Adrenal gland (tissue), 12 donors: ENCODE data around the gene KDSR. TPM values are rescaled to one million over a fixed set of nuclear protein-coding genes. Genes with fewer than 3 reads are reported as not detected.
"Not testable (repeated sequence)": the region's sequence is repeated elsewhere in the genome, so short reads cannot be mapped to it uniquely, and the experiment has no call there.

Experiments
- DNase-seq, 7 donors: peaks; one replicate each; pipeline ENCODE4 v3.0.0-alpha.2; 2019 to 2020
- H3K27ac ChIP-seq, 5 donors: fragments of 200-600 bp; sonication (generic) in 4 of 5; 1 replicate in 3 of 5; 2 replicates in 2 of 5; pipeline versions ENCODE4 v1.5.1 to v1.8.0; 2016 to 2020; ENCODE audit warnings: mild to moderate bottlenecking in 1 of 5
- H3K27me3 ChIP-seq: fragments of 200-600 bp; 2 replicates; pipeline ENCODE4 v1.8.0; 2021
- H3K36me3 ChIP-seq, 2 donors: fragments of 200-600 bp; replicated peaks in 1 of 2; 1 replicate in 1 of 2; 2 replicates in 1 of 2; pipeline versions ENCODE4 v1.5.1 to v1.8.0; 2018 to 2022
- H3K4me1 ChIP-seq, 2 donors: fragments of 200-600 bp; replicated peaks in 1 of 2; 1 replicate in 1 of 2; 2 replicates in 1 of 2; pipeline versions ENCODE4 v1.5.1 to v1.8.0; 2018 to 2021
- H3K4me3 ChIP-seq, 4 donors: fragments of 200-600 bp; sonication (generic) in 3 of 4; one replicate each; pipeline ENCODE4 v1.5.1; 2016 to 2018
- H3K9me3 ChIP-seq, 3 donors: fragments of 200-600 bp; sonication (generic) in 1 of 3; replicated peaks in 1 of 3; 1 replicate in 2 of 3; 2 replicates in 1 of 3; pipeline versions ENCODE4 v1.5.1 to v1.8.0; 2016 to 2021
- POLR2A ChIP-seq, 2 donors: fragments of 450-650 bp; IDR thresholded peaks; one replicate each; pipeline ENCODE4 v1.6.1; 2017; ENCODE audit warnings: antibody characterized with exemption in 2 of 2, mild to moderate bottlenecking in 2 of 2, moderate library complexity in 1 of 2
- WGBS, 4 donors: extraction: QIAGEN DNeasy Blood & Tissue Kit in 2 of 4; methylation state at CpG; one replicate each; pipeline versions ENCODE4 v1.1.5 to v1.1.7; 2013 to 2017; 5-methylcytosine and 5-hydroxymethylcytosine counted together
- intact Hi-C, 2 donors: fragments of 100-400 bp; cut with DNase I; formaldehyde crosslinking; loops; one replicate each; pipeline versions ENCODE4 v1.14.1 to v1.15.0; 2022 to 2023
- polyA plus RNA-seq, 3 donors: library from polyadenylated mRNA; stranded (reverse); fragments of 200-250 nt in 2 of 3; fragments of 350-450 nt in 1 of 3; fragmentation: Illumina TruSeq in 1 of 3; extraction: RNeasy Lipid Tissue Mini Kit (QIAGEN cat#74804) in 1 of 3; gene quantifications; one replicate each; pipeline ENCODE4 v1.2.3, GENCODE V29; 2013 to 2014
- total RNA-seq, 9 donors: library from RNA; depleted of rRNA in 4 of 9; stranded (reverse); fragments of >200 nt in 4 of 9; fragments of 120-200 nt in 1 of 9; fragmentation: NEBNext Ultra II Directional in 1 of 9; extraction: Animal tissue kit (Norgen Biotek cat#: 25700) in 1 of 9; gene quantifications; one replicate each; pipeline versions ENCODE4 v1.1.0 to v1.2.4, GENCODE V29; 2013 to 2023
- TF ChIP-seq, protein P1 (sequence below), 6 experiments: fragments of 450-650 bp in 4 of 6; fragments of 200-600 bp in 2 of 6; sonication (generic) in 1 of 6; IDR thresholded peaks; 1 replicate in 5 of 6; 2 replicates in 1 of 6; pipeline versions ENCODE4 v1.5.1 to v1.8.0; 2016 to 2021; ENCODE audit warnings: antibody characterized with exemption in 6 of 6, mild to moderate bottlenecking in 2 of 6, moderate library complexity in 1 of 6
- donor health status: healthy with polysubstance abuse.
- donor health status: Bipolar disorder and iron deficiency.
- donor health status: DM: yes; HTN: yes; CAD: no.
- donor health status: DM: no; HTN: no; CAD: no.
- donor health status: DM: no; HTN: no; CAD: no.
- donor health status: DM: yes; HTN: yes; CAD: no.

The KDSR gene
- total and polyA plus RNA-seq, 12 donors, result 8.2 to 102 (median 50.4) TPM

DNA sequence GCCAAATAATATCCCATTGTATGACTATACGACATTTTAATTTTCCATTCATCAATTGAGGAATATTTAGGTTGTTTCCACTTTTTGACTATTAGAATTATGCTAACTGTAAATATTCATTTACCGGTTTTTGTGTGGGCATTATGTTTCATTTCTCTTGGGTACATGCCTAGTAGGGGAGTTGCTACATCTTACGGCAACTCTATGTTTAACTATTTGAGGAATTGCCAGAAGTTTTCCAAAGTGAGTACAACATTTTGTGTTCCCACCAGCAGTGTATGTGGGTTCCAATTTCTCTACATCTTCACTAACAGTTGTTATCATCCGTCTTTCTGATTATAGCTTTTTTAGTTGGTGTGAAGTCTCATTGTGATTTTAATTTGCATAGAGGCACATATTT, 1.6 kb upstream of the KDSR start:
- Histone ChIP-seq H3K27me3 (no peaks in the 10 kb centered on the region), H3K4me3 (no peak overlapping the region), H3K27ac (no peak overlapping the region), H3K36me3 (no peaks in the 10 kb centered on the region), H3K9me3 (no peaks in the 10 kb centered on the region), H3K4me1 (peaks cover 0 to 28% of the 10 kb centered on the region in 2 donors)
- 78 to 87% (median 79%) methylated on average over 4 of the region's 4 CpGs for WGBS, 4 donors
- intact Hi-C loops, result loop anchor here in 1 of 2 donors (10.0 kb wide), 1 partner anchor 46 kb away; no protein-coding TSS in a partner anchor
- no peak for DNase-seq
- TF ChIP-seq, protein P1, sequence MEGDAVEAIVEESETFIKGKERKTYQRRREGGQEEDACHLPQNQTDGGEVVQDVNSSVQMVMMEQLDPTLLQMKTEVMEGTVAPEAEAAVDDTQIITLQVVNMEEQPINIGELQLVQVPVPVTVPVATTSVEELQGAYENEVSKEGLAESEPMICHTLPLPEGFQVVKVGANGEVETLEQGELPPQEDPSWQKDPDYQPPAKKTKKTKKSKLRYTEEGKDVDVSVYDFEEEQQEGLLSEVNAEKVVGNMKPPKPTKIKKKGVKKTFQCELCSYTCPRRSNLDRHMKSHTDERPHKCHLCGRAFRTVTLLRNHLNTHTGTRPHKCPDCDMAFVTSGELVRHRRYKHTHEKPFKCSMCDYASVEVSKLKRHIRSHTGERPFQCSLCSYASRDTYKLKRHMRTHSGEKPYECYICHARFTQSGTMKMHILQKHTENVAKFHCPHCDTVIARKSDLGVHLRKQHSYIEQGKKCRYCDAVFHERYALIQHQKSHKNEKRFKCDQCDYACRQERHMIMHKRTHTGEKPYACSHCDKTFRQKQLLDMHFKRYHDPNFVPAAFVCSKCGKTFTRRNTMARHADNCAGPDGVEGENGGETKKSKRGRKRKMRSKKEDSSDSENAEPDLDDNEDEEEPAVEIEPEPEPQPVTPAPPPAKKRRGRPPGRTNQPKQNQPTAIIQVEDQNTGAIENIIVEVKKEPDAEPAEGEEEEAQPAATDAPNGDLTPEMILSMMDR (IDR thresholded peaks at IDR 0.05), result no peak
- TF ChIP-seq POLR2A (IDR thresholded peaks at IDR 0.05), result no peak

DNA sequence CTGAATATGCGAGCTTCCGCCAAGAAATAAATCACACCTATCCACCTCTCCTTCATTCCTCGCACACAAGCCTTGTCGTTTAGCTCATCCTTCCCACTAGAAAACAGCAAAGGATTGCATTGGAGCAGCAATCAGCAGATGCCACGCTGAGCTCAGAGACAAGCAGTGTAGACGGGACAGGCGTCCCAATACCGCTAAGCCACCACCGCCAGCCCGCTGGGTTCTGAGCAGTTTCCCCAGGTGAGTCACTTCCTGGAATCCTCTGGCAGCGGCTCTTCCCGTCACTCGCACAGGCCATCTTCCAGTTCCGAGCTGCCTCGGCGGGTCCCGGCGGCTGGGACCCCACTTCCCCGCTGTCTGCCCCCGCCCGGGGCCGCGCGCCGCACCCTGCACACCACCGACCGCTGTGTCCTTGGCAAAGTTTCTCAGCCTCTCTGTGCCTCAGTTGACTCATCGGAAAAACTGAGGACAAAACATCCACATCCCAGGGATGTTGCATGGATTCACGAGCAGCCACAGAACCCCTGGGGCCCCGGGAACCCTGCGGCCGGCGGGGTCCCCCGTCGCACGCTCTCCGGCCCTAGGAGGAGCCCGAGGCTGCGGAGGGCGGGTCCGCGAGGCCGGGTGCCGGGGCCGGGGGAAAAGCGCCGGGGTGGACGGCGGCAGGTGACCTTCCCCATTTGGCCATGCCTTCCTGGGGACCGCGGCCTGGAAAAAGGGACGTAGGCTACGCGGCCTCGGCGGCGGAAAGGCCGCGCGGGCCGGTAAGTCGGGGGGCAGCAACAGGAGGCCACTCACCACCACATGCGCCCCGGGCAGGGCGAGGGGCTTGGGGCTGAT, 573 bp downstream of the KDSR start:
- TF ChIP-seq POLR2A (IDR thresholded peaks at IDR 0.05), result peak in 1 of 2 donors; percentile 46
- TF ChIP-seq, protein P1 (IDR thresholded peaks at IDR 0.05), result no peak

DNA sequence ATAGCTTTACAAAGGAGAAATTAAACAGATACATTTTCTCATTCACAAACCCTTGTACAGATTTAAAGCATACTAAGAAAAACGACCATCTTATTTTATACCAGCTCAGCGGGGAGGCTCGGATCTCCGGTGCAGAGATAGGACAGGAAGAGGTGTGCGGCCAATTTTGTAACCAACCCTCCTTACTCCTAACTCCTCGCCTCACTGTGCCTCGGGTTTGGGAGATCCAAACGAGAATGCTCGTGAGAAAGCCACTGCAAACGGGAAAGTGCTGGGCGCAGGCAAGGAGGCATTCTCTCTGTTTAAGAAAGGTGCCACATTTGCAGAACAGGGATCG, 1.2 kb downstream of the KDSR start:
- TF ChIP-seq POLR2A (IDR thresholded peaks at IDR 0.05), result no peak
- TF ChIP-seq, protein P1 (IDR thresholded peaks at IDR 0.05), result no peak
- 1 to 3% (median 3%) methylated on average over 12 of the region's 12 CpGs for WGBS, 4 donors
- Histone ChIP-seq H3K4me3 (peak overlapping the region in 3 of 4 donors; percentile 63 to 81 (median 74)), H3K27ac (peak overlapping the region in 4 of 5 donors; percentile 98 to 100 (median 98)), H3K9me3 (no peaks in the 10 kb centered on the region), H3K36me3 (peaks cover 0 to 18% of the 10 kb centered on the region in 2 donors), H3K27me3 (no peaks in the 10 kb centered on the region), H3K4me1 (peaks cover 0 to 28% of the 10 kb centered on the region in 2 donors)
- DNase-seq, result peak in 2 of 7 donors; percentile 18 to 32
- intact Hi-C loops, result loop anchor here in 1 of 2 donors (10.0 kb wide), 1 partner anchor 49 kb away; no protein-coding TSS in a partner anchor

More for the DNA sequence above, 573 bp downstream of the KDSR start:
- H3K9me3 ChIP-seq, result no peaks in the 10 kb centered on the region
- DNase-seq, result peak; percentile 58 to 84 (median 75)
- H3K36me3 ChIP-seq, result peaks cover 0 to 13% of the 10 kb centered on the region in 2 donors
- H3K27ac ChIP-seq, result peak overlapping the region; percentile 52 to 100 (median 98)
- WGBS, 4 donors, result 0 to 1% (median 0%) methylated on average over 5 to 65 of the region's 65 CpGs
- H3K4me3 ChIP-seq, result peak overlapping the region; percentile 13 to 81 (median 68)
- no peaks in the 10 kb centered on the region for H3K27me3 ChIP-seq
- H3K4me1 ChIP-seq, result peaks cover 0 to 28% of the 10 kb centered on the region in 2 donors
- intact Hi-C loops, result loop anchor here in 1 of 2 donors (10.0 kb wide), 1 partner anchor 48 kb away; no protein-coding TSS in a partner anchor

DNA sequence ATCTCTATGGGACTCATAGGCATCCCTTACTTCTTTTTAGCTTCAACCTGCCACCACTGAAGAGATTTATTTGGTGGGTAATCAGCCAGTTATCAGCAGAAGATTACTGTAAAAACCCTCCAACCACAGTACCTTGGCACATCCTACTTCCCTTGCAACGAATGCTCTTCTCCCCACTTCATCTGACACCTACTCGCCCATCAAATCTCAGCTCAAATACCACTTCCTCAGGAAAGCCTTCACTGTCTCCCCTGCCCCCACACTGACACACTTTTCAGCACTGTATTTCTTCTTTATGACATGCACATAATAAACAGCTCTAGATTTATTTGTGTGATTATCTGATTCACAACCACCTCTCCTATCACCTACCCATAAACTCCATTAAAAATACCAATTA, 3.1 kb downstream of the KDSR start:
- DNase-seq, result no peak
- no peaks in the 10 kb centered on the region for H3K9me3 ChIP-seq
- TF ChIP-seq, protein P1 (IDR thresholded peaks at IDR 0.05), result no peak
- no peak for TF ChIP-seq POLR2A (IDR thresholded peaks at IDR 0.05)
- H3K27me3 ChIP-seq, result no peaks in the 10 kb centered on the region
- 54 to 85% (median 76%) methylated on average over 2 of the region's 2 CpGs for WGBS, 4 donors
- H3K27ac ChIP-seq, result no peak overlapping the region
- H3K4me1 ChIP-seq, result peaks cover 0 to 28% of the 10 kb centered on the region in 2 donors
- no peak overlapping the region for H3K4me3 ChIP-seq
- intact Hi-C loops, result loop anchor here in 1 of 2 donors (10.0 kb wide), 1 partner anchor 51 kb away; no protein-coding TSS in a partner anchor
- peaks cover 0 to 36% of the 10 kb centered on the region in 2 donors for H3K36me3 ChIP-seq

DNA sequence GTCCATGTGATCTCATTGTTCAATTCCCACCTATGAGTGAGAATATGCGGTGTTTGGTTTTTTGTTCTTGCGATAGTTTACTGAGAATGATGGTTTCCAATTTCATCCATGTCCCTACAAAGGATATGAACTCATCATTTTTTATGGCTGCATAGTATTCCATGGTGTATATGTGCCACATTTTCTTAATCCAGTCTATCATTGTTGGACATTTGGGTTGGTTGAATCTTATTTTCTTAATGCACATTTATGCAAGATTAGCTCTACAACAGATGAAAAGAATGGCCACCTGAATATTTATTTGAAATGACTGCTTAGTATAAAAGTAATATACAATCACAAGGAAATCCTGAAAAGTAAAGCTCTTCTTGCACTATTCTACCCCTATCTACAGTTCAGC, 3.6 kb downstream of the KDSR start:
- Histone ChIP-seq H3K36me3 (peaks cover 0 to 39% of the 10 kb centered on the region in 2 donors), H3K4me1 (peaks cover 0 to 24% of the 10 kb centered on the region in 2 donors)
- H3K4me3 ChIP-seq, H3K27me3 ChIP-seq, DNase-seq, H3K27ac ChIP-seq, H3K9me3 ChIP-seq: not testable (repeated sequence)
- intact Hi-C loops, result loop anchor here in 1 of 2 donors (10.0 kb wide), 1 partner anchor 51 kb away; no protein-coding TSS in a partner anchor
- WGBS, 4 donors, result no CpG with 5 or more reads among the region's 2 CpGs
